Liver (tissue), 9 donors: Measurements from ENCODE around the gene NOL4. TPM values are rescaled to one million over a fixed set of nuclear protein-coding genes. Genes with fewer than 3 reads are reported as not detected.

Experiments
- DNase-seq: peaks from one replicate; pipeline ENCODE4 v3.0.0-alpha.2; 2017; ENCODE audit warnings: low spot score
- H3K27ac ChIP-seq, 2 donors: one replicate each; pipeline ENCODE4 v1.7.0; 2013; ENCODE audit warnings: inconsistent platforms in 2 of 2, low read length in 2 of 2, control low read depth in 1 of 2, low read depth in 1 of 2, mild to moderate bottlenecking in 1 of 2
- H3K27me3 ChIP-seq, 4 donors: one replicate each; pipeline versions ENCODE4 v1.6.1 to v1.7.0; 2013; ENCODE audit warnings: low read length in 3 of 4, inconsistent platforms in 1 of 4, mild to moderate bottlenecking in 1 of 4, moderate library complexity in 1 of 4; ENCODE audit not compliant: control insufficient read depth in 4 of 4, insufficient read depth in 4 of 4
- H3K36me3 ChIP-seq, 4 donors: one replicate each; pipeline versions ENCODE4 v1.6.1 to v1.7.0; 2013; ENCODE audit warnings: low read length in 3 of 4, mild to moderate bottlenecking in 3 of 4, low read depth in 1 of 4, moderate library complexity in 1 of 4; ENCODE audit not compliant: control insufficient read depth in 4 of 4, insufficient read depth in 3 of 4
- H3K4me1 ChIP-seq, 4 donors: one replicate each; pipeline versions ENCODE4 v1.6.1 to v1.7.0; 2013; ENCODE audit warnings: low read length in 3 of 4, mild to moderate bottlenecking in 3 of 4, moderate library complexity in 1 of 4; ENCODE audit not compliant: control insufficient read depth in 4 of 4, insufficient read depth in 4 of 4
- H3K4me3 ChIP-seq, 3 donors: one replicate each; pipeline versions ENCODE4 v1.6.1 to v1.7.0; 2013; ENCODE audit warnings: low read length in 3 of 3, control low read depth in 1 of 3, low read depth in 1 of 3, mild to moderate bottlenecking in 1 of 3
- H3K9ac ChIP-seq, 2 donors: one replicate each; pipeline ENCODE4 v1.7.0; 2013; ENCODE audit warnings: low read length in 2 of 2, mild to moderate bottlenecking in 2 of 2, moderate library complexity in 2 of 2, control low read depth in 1 of 2, low read depth in 1 of 2
- H3K9me3 ChIP-seq, 4 donors: one replicate each; pipeline versions ENCODE4 v1.6.1 to v1.7.0; 2013; ENCODE audit warnings: low read length in 3 of 4; ENCODE audit not compliant: control insufficient read depth in 4 of 4
- EGR1 ChIP-seq, 2 donors: IDR thresholded peaks; 2 replicates each; pipeline ENCODE4 v1.6.1; 2016 to 2018; ENCODE audit warnings: antibody characterized with exemption in 2 of 2, low read depth in 2 of 2
- FOXA1 ChIP-seq: IDR thresholded peaks from 2 replicates; pipeline ENCODE4 v1.6.1; 2016; ENCODE audit warnings: antibody characterized with exemption
- GABPA ChIP-seq, 2 donors: IDR thresholded peaks in 1 of 2; conservative IDR thresholded peaks in 1 of 2; 2 replicates each; pipeline ENCODE4 v1.6.1; 2016; ENCODE audit warnings: antibody characterized with exemption in 2 of 2, mild to moderate bottlenecking in 1 of 2, moderate library complexity in 1 of 2
- JUND ChIP-seq, 2 donors: IDR thresholded peaks; 2 replicates each; pipeline ENCODE4 v1.6.1; 2016; ENCODE audit warnings: antibody characterized with exemption in 2 of 2
- MAX ChIP-seq: IDR thresholded peaks from 2 replicates; pipeline ENCODE4 v1.6.1; 2016; ENCODE audit warnings: antibody characterized with exemption
- NR2F2 ChIP-seq: IDR thresholded peaks from 2 replicates; pipeline ENCODE4 v1.6.1; 2016; ENCODE audit warnings: antibody characterized with exemption
- RAD21 ChIP-seq, 2 donors: IDR thresholded peaks; 2 replicates each; pipeline ENCODE4 v1.6.1; 2016; ENCODE audit warnings: antibody characterized with exemption in 2 of 2, mild to moderate bottlenecking in 2 of 2
- REST ChIP-seq: IDR thresholded peaks from 2 replicates; pipeline ENCODE4 v1.6.1; 2016; ENCODE audit warnings: antibody characterized with exemption, mild to moderate bottlenecking
- RXRA ChIP-seq, 2 donors: IDR thresholded peaks; 2 replicates each; pipeline ENCODE4 v1.6.1; 2017 to 2018; ENCODE audit warnings: antibody characterized with exemption in 2 of 2, mild to moderate bottlenecking in 1 of 2
- SP1 ChIP-seq: IDR thresholded peaks from 2 replicates; pipeline ENCODE4 v1.6.1; 2018; ENCODE audit warnings: antibody characterized with exemption, mild to moderate bottlenecking
- TAF1 ChIP-seq: conservative IDR thresholded peaks from 2 replicates; pipeline ENCODE4 v1.6.1; 2016; ENCODE audit warnings: antibody characterized with exemption, mild to moderate bottlenecking
- YY1 ChIP-seq: IDR thresholded peaks from 2 replicates; pipeline ENCODE4 v1.6.1; 2016; ENCODE audit warnings: antibody characterized with exemption, mild to moderate bottlenecking
- WGBS: extraction: QIAGEN DNeasy Blood & Tissue Kit; methylation state at CpG from one replicate; pipeline ENCODE4 v1.1.7; 2013; 5-methylcytosine and 5-hydroxymethylcytosine counted together
- polyA plus RNA-seq, 2 donors: library from polyadenylated mRNA; stranded (reverse) in 1 of 2; unstranded in 1 of 2; fragments of 200-250 nt in 1 of 2; fragments of >200 nt in 1 of 2; fragmentation: Nextera tagmentation in 1 of 2; extraction: Ambion mirVana in 1 of 2; gene quantifications; one replicate each; pipeline versions ENCODE4 v1.2.1 to v1.2.3, GENCODE V29; 2013 to 2015
- total RNA-seq, 2 donors: library from RNA; depleted of rRNA; stranded (reverse); fragments of >200 nt; gene quantifications; one replicate each; pipeline ENCODE4 v1.2.3, GENCODE V29; 2014
- TF ChIP-seq, protein P1 (sequence below): fragments of 150-350 bp; IDR thresholded peaks from 2 replicates; pipeline ENCODE4 v1.5.1; 2017; ENCODE audit warnings: improper control_type of control experiment, low read depth, low read length; ENCODE audit not compliant: missing input control
- donor health status: healthy.
- donor health status: healthy.
- donor health status: healthy.
- donor health status: healthy.
- donor health status: healthy.

Gene NOL4
- total and polyA plus RNA-seq, 4 donors: 0.03 to 0.65 (median 0.16) TPM

DNA sequence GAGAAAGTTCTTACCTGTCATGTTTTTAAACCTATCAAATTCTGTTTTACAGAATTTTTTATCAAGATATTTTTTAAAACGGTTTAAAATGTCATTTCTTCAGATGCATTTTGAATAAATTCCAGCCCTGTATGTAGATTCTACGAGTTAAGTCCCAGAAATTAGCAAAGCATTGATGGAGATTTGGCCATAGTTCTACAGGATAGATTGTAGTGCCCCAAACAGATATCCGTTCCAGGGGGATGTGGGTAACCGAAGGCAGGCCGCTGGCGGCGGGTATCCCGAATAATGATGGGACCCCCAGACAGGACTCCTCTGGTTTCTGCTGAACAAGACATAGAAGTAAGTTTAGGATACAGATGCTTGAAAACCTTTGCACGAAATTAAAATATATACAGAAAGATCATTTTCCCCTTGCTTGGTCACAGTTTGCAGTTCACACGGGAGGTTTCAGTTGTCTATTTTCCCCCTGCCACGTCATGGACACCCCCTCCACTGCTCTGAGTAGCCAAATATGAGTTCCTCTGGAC lies 755 bp downstream of the NOL4 start:
- Histone ChIP-seq H3K36me3 (no peaks in the 10 kb centered on the region), H3K4me1 (peaks cover 8 to 33% (median 31%) of the 10 kb centered on the region in 4 donors), H3K9me3 (no peaks in the 10 kb centered on the region), H3K4me3 (peak overlapping the region in 2 of 3 donors; percentile 42 to 46), H3K9ac (no peak overlapping the region), H3K27me3 (peaks cover 0 to 11% (median 5%) of the 10 kb centered on the region in 4 donors), H3K27ac (no peak overlapping the region)
- 2% methylated on average over 11 of the region's 11 CpGs for WGBS
- TF ChIP-seq, protein P1, sequence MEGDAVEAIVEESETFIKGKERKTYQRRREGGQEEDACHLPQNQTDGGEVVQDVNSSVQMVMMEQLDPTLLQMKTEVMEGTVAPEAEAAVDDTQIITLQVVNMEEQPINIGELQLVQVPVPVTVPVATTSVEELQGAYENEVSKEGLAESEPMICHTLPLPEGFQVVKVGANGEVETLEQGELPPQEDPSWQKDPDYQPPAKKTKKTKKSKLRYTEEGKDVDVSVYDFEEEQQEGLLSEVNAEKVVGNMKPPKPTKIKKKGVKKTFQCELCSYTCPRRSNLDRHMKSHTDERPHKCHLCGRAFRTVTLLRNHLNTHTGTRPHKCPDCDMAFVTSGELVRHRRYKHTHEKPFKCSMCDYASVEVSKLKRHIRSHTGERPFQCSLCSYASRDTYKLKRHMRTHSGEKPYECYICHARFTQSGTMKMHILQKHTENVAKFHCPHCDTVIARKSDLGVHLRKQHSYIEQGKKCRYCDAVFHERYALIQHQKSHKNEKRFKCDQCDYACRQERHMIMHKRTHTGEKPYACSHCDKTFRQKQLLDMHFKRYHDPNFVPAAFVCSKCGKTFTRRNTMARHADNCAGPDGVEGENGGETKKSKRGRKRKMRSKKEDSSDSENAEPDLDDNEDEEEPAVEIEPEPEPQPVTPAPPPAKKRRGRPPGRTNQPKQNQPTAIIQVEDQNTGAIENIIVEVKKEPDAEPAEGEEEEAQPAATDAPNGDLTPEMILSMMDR: no peak
- TF ChIP-seq REST: no peak
- no peak for TF ChIP-seq YY1
- no peak for DNase-seq

DNA sequence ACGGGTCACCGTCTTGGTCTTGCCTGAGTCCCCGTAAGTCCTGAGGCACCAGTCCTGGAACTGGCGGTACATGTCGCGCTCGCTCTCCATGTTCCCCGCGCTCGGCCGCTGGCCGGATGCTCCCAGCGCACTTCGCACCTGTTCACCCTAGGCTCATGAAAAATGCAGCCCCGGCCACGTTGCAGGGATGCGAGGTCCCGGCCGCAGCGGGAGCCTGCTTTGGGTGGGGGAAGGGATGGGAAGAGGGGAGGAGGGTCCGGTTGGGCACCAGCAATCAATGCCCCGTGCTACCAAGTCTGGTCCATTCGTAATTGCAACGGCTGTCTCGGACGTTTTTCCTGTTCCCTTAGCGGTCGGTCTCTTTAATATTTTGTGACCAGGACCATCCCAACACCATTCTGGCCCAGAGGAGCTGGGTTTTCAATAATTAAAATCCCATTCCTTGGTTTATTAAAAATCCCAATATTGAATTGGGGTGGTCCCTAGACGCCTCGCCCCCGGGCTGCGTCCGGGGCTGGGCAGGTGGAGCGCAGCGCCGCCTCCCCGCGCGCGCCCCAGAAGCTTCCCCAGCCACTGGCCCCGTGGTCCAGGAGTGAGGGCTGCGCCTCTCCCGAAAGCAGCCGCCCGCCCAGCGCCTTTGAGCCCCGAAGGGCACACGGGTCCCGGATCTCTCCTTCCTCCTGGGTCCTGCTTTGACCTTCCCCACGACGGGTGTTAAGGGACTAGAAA lies 1.4 kb downstream of the NOL4 start:
- Histone ChIP-seq H3K9me3 (no peaks in the 10 kb centered on the region), H3K27ac (no peak overlapping the region), H3K4me1 (peaks cover 8 to 33% (median 31%) of the 10 kb centered on the region in 4 donors), H3K27me3 (peaks cover 0 to 11% (median 7%) of the 10 kb centered on the region in 4 donors), H3K9ac (no peak overlapping the region), H3K4me3 (peak overlapping the region in 2 of 3 donors; percentile 29 to 34), H3K36me3 (no peaks in the 10 kb centered on the region)
- WGBS: 5% methylated on average over 51 of the region's 51 CpGs
- no peak for TF ChIP-seq SP1
- TF ChIP-seq, protein P1: no peak
- no peak for TF ChIP-seq JUND (IDR thresholded peaks at IDR 0.05)
- no peak for TF ChIP-seq NR2F2
- no peak for TF ChIP-seq GABPA (IDR thresholded peaks at IDR 0.05 in 1 of 2, conservative IDR thresholded peaks at IDR 0.05 in 1 of 2)
- TF ChIP-seq YY1: no peak
- TF ChIP-seq RXRA (IDR thresholded peaks at IDR 0.05): no peak
- no peak for TF ChIP-seq TAF1
- no peak for TF ChIP-seq RAD21 (IDR thresholded peaks at IDR 0.05)
- no peak for TF ChIP-seq EGR1 (IDR thresholded peaks at IDR 0.05; ENCODE audit: low read depth in 2 of 2)
- no peak for TF ChIP-seq FOXA1
- TF ChIP-seq MAX: no peak
- TF ChIP-seq REST: no peak
- DNase-seq: no peak
